ENCODE results near the gene TGM5.
"Not testable (repeated sequence)": the region's sequence is repeated elsewhere in the genome, so short reads cannot be mapped to it uniquely, and the experiment has no call there.

TGM5 gene

GRCh38 chr15:43242616-43243015, 24.1 kb downstream of the TGM5 start:
- no peak for DNase-seq

GRCh38 chr15:43241100-43241499, 25.6 kb downstream of the TGM5 start:
- peak; percentile 78 for DNase-seq

GRCh38 chr15:43239732-43240491, 26.8 kb downstream of the TGM5 start:
- DNase-seq: no peak

GRCh38 chr15:43238671-43239131, 28.0 kb downstream of the TGM5 start:
- DNase-seq: no peak

- no peak for DNase-seq
Measured at GRCh38 chr15:43237842-43238470, 28.8 kb downstream of the TGM5 start.

- no peak for DNase-seq
Measured at GRCh38 chr15:43235536-43235935, 31.2 kb downstream of the TGM5 start.

- DNase-seq: no peak
Measured at GRCh38 chr15:43232289-43232874, 34.3 kb downstream of the TGM5 start.

- no peak for DNase-seq
Measured at GRCh38 chr15:43230640-43231115, 36.0 kb downstream of the TGM5 start.

- no peak for DNase-seq
Measured at GRCh38 chr15:43229977-43230376, 36.8 kb downstream of the TGM5 start.

GRCh38 chr15:43226436-43227305, 40.1 kb downstream of the TGM5 start:
- no peak for DNase-seq

GRCh38 chr15:43225950-43226255, 40.8 kb downstream of the TGM5 start:
- not testable (repeated sequence) for DNase-seq

- DNase-seq: peak; percentile 49
Measured at GRCh38 chr15:43225201-43225949, 41.4 kb downstream of the TGM5 start.

- no peak for DNase-seq
Measured at GRCh38 chr15:43221422-43221821, 45.3 kb downstream of the TGM5 start.

GRCh38 chr15:43220991-43221403, 45.7 kb downstream of the TGM5 start, which contains the start of gene EPB42:
EPB42 (minus strand) TSS chr15:43221018; CDS start chr15:43220825, 193 bp downstream.
- DNase-seq: no peak

GRCh38 chr15:43219929-43220928, 46.5 kb downstream of the TGM5 start:
- DNase-seq: no peak

GRCh38 chr15:43218908-43219706, 47.6 kb downstream of the TGM5 start:
- DNase-seq: no peak

GRCh38 chr15:43215961-43216360, 50.8 kb downstream of the TGM5 start:
- DNase-seq: no peak

- DNase-seq: no peak
Measured at GRCh38 chr15:43214592-43215295, 52.0 kb downstream of the TGM5 start.

GRCh38 chr15:43214169-43214568, 52.6 kb downstream of the TGM5 start:
- no peak for DNase-seq
